ENCODE measurements around the gene MRGPRD. TPM values are rescaled to one million over a fixed set of nuclear protein-coding genes. Genes with fewer than 3 reads are reported as not detected.

Gene MRGPRD
- total RNA-seq, 4 donors from 2014 or later = not detected

DNA sequence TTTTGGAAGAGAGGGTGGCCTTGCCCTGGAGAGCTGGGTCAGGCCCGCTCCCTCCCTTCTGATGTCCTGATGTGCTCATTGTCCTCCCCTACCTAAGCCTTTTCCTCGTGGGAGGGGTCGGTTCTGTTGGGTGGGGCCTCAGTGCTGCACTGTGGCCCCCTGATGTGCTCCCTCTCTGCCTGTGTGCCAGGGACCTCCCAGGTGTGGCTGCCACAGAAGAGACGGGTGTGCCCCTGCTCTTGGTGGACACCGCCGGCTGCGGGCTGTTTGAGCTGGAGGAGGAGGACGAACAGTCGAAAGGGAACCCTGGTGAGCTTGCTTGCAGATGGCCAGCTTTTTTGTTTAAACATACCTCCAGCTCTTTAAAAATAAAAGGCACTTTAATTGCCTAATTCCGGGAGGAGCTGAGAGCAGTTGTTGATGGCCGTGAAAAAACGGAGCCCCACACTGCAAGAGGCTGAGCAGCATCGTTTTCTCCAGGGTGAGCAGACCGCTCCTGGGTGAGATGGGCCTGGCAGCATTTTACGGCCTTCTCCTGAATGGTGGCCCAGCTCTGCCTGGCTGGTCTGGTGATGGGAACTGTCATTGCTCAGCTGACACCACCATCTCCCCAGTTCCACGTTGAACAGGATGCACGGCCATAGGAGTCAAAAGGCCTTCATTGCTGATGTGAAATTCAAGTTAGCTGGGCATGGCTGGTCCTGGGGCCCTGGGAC is 47.0 kb downstream of the MRGPRD start:
- TF ChIP-seq, protein P1, sequence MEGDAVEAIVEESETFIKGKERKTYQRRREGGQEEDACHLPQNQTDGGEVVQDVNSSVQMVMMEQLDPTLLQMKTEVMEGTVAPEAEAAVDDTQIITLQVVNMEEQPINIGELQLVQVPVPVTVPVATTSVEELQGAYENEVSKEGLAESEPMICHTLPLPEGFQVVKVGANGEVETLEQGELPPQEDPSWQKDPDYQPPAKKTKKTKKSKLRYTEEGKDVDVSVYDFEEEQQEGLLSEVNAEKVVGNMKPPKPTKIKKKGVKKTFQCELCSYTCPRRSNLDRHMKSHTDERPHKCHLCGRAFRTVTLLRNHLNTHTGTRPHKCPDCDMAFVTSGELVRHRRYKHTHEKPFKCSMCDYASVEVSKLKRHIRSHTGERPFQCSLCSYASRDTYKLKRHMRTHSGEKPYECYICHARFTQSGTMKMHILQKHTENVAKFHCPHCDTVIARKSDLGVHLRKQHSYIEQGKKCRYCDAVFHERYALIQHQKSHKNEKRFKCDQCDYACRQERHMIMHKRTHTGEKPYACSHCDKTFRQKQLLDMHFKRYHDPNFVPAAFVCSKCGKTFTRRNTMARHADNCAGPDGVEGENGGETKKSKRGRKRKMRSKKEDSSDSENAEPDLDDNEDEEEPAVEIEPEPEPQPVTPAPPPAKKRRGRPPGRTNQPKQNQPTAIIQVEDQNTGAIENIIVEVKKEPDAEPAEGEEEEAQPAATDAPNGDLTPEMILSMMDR (IDR thresholded peaks at IDR 0.05) = no peak
- no peak for TF ChIP-seq POLR2A (IDR thresholded peaks at IDR 0.05)
- intact Hi-C loops (cut with DNase I; ENCODE audit: low total_unique reads) = no loop called here
- 87 to 89% methylated on average over 17 of the region's 17 CpGs for WGBS, 2 donors
- H3K4me3 ChIP-seq (ENCODE audit: low read depth, poor library complexity, severe bottlenecking) = no peak overlapping the region
- DNase-seq (ENCODE audit: low spot score in 2 of 2) = no peak

DNA sequence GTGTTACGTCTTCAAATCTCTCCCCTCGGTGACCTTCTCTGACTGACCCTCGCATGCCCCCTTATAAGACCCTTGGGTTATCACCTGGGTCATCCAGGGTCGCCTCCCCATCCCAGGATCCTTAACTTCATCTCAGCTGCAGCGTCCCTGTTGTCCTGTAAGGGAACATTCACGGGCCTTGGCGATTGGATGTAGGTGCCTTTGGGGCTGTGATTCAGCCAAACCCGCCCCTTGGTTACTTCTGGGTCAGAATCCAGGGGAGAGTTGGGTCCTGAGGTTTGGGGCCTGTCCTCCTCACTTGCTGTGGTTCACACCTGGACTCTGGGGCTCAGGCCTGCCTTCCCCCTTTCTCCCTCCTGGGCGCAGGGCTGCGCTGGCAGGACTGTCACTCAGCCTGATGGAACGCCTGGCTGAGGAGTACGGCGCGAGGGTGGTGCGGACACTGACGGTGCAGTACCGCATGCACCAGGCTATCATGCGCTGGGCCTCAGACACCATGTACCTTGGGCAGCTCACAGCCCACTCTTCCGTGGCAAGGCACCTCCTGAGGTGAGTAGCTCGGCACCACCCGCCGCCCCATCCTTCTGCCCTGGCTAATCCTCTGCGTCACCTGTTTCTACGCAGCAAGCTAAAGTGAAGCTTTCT is 47.7 kb downstream of the MRGPRD start:
- DNase-seq (ENCODE audit: low spot score in 2 of 2) = no peak
- intact Hi-C loops (cut with DNase I; ENCODE audit: low total_unique reads) = no loop called here
- WGBS, 2 donors = 98% methylated on average over 21 to 24 of the region's 24 CpGs

DNA sequence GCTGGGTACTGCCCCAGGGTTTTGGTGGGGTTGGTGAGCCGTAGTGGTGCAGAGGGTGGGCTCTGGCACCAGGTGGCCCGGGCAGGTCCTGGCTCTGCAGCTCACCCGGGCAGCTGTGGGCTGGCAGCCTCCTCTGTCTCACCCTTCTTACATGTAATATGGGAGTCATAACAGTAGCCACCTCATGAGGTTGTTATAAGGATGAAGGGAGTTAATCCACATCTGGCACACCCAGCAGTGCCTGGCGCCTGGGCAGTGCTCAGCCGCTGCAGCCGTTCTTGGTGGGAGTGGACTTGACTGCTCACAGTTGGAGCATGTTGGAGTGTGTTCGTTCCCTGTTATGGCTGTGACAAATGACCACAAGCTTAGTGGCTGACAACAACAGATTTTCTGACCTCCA is 48.4 kb downstream of the MRGPRD start:
- TF ChIP-seq, protein P1 (IDR thresholded peaks at IDR 0.05) = no peak
- TF ChIP-seq POLR2A (IDR thresholded peaks at IDR 0.05) = no peak
- intact Hi-C loops (cut with DNase I; ENCODE audit: low total_unique reads) = no loop called here
- WGBS, 2 donors = 76 to 89% methylated on average over 7 of the region's 7 CpGs
- no peak overlapping the region for H3K4me3 ChIP-seq (ENCODE audit: low read depth, poor library complexity, severe bottlenecking)
- no peak for DNase-seq (ENCODE audit: low spot score in 2 of 2)

More for the DNA sequence above, 47.7 kb downstream of the MRGPRD start:
- H3K4me3 ChIP-seq (ENCODE audit: low read depth, poor library complexity, severe bottlenecking) = no peak overlapping the region
- no peak for TF ChIP-seq POLR2A (IDR thresholded peaks at IDR 0.05)
- TF ChIP-seq, protein P1 (IDR thresholded peaks at IDR 0.05) = no peak

DNA sequence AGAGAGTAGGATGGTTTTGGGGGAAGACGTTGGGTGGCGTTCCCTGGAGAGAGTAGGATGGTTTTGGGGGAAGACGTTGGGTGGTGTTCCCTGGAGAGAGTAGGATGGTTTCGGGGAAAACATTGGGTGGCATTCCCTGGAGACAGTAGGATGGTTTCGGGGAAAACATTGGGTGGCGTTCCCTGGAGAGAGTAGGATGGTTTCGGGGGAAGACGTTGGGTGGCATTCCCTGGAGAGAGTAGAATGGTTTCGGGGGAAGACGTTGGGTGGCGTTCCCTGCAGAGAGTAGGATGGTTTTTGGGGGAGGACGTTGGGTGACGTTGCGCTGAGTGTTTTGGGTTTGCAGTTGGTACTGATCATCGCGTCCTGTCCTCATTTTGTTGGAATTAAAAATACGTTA is 48.9 kb downstream of the MRGPRD start:
- TF ChIP-seq, protein P1 (IDR thresholded peaks at IDR 0.05) = no peak
- no peak for TF ChIP-seq POLR2A (IDR thresholded peaks at IDR 0.05)
- no peak overlapping the region for H3K4me3 ChIP-seq (ENCODE audit: low read depth, poor library complexity, severe bottlenecking)
- intact Hi-C loops (cut with DNase I; ENCODE audit: low total_unique reads) = no loop called here
- no peak for DNase-seq (ENCODE audit: low spot score in 2 of 2)
- WGBS, 2 donors = 80 to 93% methylated on average over 17 of the region's 17 CpGs

GRCh38 chr11:68930991-68931855 is 49.6 kb downstream of the MRGPRD start:
- TF ChIP-seq, protein P1 (IDR thresholded peaks at IDR 0.05) = no peak
- TF ChIP-seq POLR2A (IDR thresholded peaks at IDR 0.05) = no peak
- 92 to 93% methylated on average over 19 to 21 of the region's 21 CpGs for WGBS, 2 donors
- intact Hi-C loops (cut with DNase I; ENCODE audit: low total_unique reads) = no loop called here
- no peak for DNase-seq (ENCODE audit: low spot score in 2 of 2)
- H3K4me3 ChIP-seq (ENCODE audit: low read depth, poor library complexity, severe bottlenecking) = no peak overlapping the region

Other genes with a start within 250 kb of the MRGPRD start
- 1 to 10 TPM; 1.3 to 3.9 (median 2.0) TPM for gene TESMIN, start 229.5 kb downstream of the MRGPRD start, total RNA-seq
- gene CPT1A, start 139.1 kb downstream of the MRGPRD start, total RNA-seq = 10 to 100 TPM; 23.4 to 95.8 (median 46.0) TPM
- gene MRPL21, start 77.2 kb downstream of the MRGPRD start, total RNA-seq = 10 to 100 TPM; 34.0 to 54.5 (median 41.8) TPM
- gene IGHMBP2, start 77.1 kb downstream of the MRGPRD start, total RNA-seq = 10 to 100 TPM; 18.6 to 33.3 (median 30.5) TPM
- 10 to 100 TPM in 2 of 4 donors, 1 to 10 TPM in 1, under 1 TPM in 1; 0.84 to 11.0 (median 7.3) TPM for gene MRGPRF, start 32.3 kb upstream of the MRGPRD start, total RNA-seq
- 10 to 100 TPM; 12.7 to 16.9 (median 14.2) TPM for gene TPCN2, start 67.9 kb upstream of the MRGPRD start, total RNA-seq
- 1 to 10 TPM in 2 of 4 donors, under 1 TPM in 2; 0.13 to 1.8 (median 0.98) TPM for gene SMIM38, start 174.9 kb upstream of the MRGPRD start, total RNA-seq